DND-41 (cell line): ENCODE data around the gene TSPAN11.

Experiments used
- EZH2 ChIP-seq: IDR thresholded peaks from 3 replicates; pipeline ENCODE4 v1.6.1; 2012; ENCODE audit warnings: borderline replicate concordance, low read depth, mild to moderate bottlenecking, moderate library complexity, low read length, inconsistent platforms; ENCODE audit not compliant: severe bottlenecking
- TF ChIP-seq, protein P1 (sequence below): IDR thresholded peaks from 2 replicates; pipeline ENCODE4 v1.5.1; 2012; ENCODE audit warnings: borderline replicate concordance, low read length, moderate library complexity, mild to moderate bottlenecking; ENCODE audit not compliant: poor library complexity, severe bottlenecking; ENCODE audit errors: extremely low read depth

DNA sequence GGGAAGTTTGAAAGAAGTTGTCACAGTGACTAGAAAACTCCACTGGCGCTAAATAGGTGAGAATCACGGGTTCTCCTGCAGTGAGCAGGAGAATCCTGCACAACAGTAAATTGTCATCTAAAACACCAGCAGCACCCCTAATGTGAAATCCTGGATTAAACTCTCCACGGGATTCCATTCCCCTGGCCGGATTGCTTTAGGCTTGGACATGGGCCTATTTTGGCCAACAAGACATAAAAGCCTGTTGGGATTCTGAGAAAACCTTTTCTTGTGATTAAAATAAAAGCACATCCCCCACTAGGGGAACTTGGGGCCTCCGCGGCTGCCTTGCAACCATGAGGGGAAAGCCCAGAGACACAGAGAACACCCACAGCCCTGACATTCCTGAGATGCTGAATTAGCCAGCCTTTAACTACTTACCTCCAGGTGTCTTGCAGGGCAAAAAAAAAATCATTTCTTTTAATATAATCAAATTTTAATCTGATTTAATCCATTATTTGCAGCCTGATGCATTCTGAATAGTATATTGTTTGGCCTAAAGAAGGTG is 21.0 kb upstream of the TSPAN11 start:
- TF ChIP-seq, protein P1, sequence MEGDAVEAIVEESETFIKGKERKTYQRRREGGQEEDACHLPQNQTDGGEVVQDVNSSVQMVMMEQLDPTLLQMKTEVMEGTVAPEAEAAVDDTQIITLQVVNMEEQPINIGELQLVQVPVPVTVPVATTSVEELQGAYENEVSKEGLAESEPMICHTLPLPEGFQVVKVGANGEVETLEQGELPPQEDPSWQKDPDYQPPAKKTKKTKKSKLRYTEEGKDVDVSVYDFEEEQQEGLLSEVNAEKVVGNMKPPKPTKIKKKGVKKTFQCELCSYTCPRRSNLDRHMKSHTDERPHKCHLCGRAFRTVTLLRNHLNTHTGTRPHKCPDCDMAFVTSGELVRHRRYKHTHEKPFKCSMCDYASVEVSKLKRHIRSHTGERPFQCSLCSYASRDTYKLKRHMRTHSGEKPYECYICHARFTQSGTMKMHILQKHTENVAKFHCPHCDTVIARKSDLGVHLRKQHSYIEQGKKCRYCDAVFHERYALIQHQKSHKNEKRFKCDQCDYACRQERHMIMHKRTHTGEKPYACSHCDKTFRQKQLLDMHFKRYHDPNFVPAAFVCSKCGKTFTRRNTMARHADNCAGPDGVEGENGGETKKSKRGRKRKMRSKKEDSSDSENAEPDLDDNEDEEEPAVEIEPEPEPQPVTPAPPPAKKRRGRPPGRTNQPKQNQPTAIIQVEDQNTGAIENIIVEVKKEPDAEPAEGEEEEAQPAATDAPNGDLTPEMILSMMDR = no peak
- no peak for TF ChIP-seq EZH2
